Transverse colon (tissue), 4 donors: ENCODE measurements around the gene GNRHR. TPM values are rescaled to one million over a fixed set of nuclear protein-coding genes. Genes with fewer than 3 reads are reported as not detected.

ENCODE experiments used
- DNase-seq: peaks from one replicate; pipeline ENCODE4 v3.0.0-alpha.2; 2019
- H3K27ac ChIP-seq, 4 donors: fragments of 200-600 bp; sonication (generic); 2 replicates each; pipeline ENCODE4 v1.5.1; 2016 to 2018; ENCODE audit warnings: inconsistent platforms in 4 of 4
- H3K27me3 ChIP-seq: fragments of 200-600 bp; sonication (generic); 2 replicates; pipeline ENCODE4 v1.5.1; 2017; ENCODE audit warnings: inconsistent platforms
- H3K36me3 ChIP-seq, 4 donors: fragments of 200-600 bp; sonication (generic); 2 replicates each; pipeline ENCODE4 v1.5.1; 2017 to 2019; ENCODE audit warnings: inconsistent platforms in 4 of 4
- H3K4me1 ChIP-seq, 4 donors: fragments of 200-600 bp; sonication (generic); 2 replicates each; pipeline ENCODE4 v1.5.1; 2017 to 2020; ENCODE audit warnings: inconsistent platforms in 4 of 4
- H3K4me3 ChIP-seq, 4 donors: fragments of 200-600 bp; sonication (generic); 1 replicate in 1 of 4; 2 replicates in 3 of 4; pipeline versions ENCODE4 v1.5.1 to v1.6.1; 2017 to 2019; ENCODE audit warnings: inconsistent platforms in 4 of 4
- H3K9me3 ChIP-seq, 2 donors: fragments of 200-600 bp; sonication (generic); 2 replicates each; pipeline ENCODE4 v1.5.1; 2017 to 2019; ENCODE audit warnings: inconsistent platforms in 2 of 2
- EP300 ChIP-seq: sonication (generic); formaldehyde crosslinking; IDR thresholded peaks from one replicate; pipeline ENCODE4 v1.6.1; 2017; ENCODE audit warnings: antibody characterized with exemption, low read depth
- POLR2A ChIP-seq: fragments of 450-650 bp; IDR thresholded peaks from one replicate; pipeline ENCODE4 v1.6.1; 2016; ENCODE audit warnings: antibody characterized with exemption, mild to moderate bottlenecking, moderate library complexity
- POLR2AphosphoS5 ChIP-seq, 3 donors: sonication (generic); formaldehyde crosslinking; IDR thresholded peaks; one replicate each; pipeline ENCODE4 v1.6.1; 2016; ENCODE audit warnings: antibody characterized with exemption in 3 of 3
- WGBS, 2 donors: methylation state at CpG; one replicate each; pipeline ENCODE4 v1.1.5; 2018; ENCODE audit warnings: low coverage in 1 of 2; 5-methylcytosine and 5-hydroxymethylcytosine counted together
- in situ Hi-C, 4 donors: fragments of 200-750 bp; cut with MboI; loops; one replicate each; pipeline versions ENCODE4 v1.15.0 to v1.15.1; 2017; ENCODE audit warnings: low sequenced_read_pairs in 3 of 4, low pct_ligation_motif_present in 1 of 4, low pct_unique_long_range_greater_than_20kb in 1 of 4
- intact Hi-C: fragments of 100-400 bp; cut with DNase I; formaldehyde crosslinking; loops from one replicate; pipeline ENCODE4 v1.15.1; 2023; ENCODE audit warnings: low total_unique reads
- total RNA-seq, 4 donors: library from RNA; depleted of rRNA; stranded (reverse); fragments of >200 nt; gene quantifications; one replicate each; pipeline ENCODE4 v1.1.0, GENCODE V29; 2016
- TF ChIP-seq, protein P1 (sequence below), 5 experiments: fragments of 200-600 bp in 3 of 5; fragments of 450-650 bp in 2 of 5; sonication (generic) in 3 of 5; IDR thresholded peaks; 1 replicate in 2 of 5; 2 replicates in 3 of 5; pipeline ENCODE4 v1.5.1; 2016 to 2017; ENCODE audit warnings: antibody characterized with exemption in 5 of 5, inconsistent platforms in 3 of 5, mild to moderate bottlenecking in 2 of 5, moderate library complexity in 1 of 5

The GNRHR gene
- total RNA-seq, 4 donors from 2014 or later = not detected

DNA sequence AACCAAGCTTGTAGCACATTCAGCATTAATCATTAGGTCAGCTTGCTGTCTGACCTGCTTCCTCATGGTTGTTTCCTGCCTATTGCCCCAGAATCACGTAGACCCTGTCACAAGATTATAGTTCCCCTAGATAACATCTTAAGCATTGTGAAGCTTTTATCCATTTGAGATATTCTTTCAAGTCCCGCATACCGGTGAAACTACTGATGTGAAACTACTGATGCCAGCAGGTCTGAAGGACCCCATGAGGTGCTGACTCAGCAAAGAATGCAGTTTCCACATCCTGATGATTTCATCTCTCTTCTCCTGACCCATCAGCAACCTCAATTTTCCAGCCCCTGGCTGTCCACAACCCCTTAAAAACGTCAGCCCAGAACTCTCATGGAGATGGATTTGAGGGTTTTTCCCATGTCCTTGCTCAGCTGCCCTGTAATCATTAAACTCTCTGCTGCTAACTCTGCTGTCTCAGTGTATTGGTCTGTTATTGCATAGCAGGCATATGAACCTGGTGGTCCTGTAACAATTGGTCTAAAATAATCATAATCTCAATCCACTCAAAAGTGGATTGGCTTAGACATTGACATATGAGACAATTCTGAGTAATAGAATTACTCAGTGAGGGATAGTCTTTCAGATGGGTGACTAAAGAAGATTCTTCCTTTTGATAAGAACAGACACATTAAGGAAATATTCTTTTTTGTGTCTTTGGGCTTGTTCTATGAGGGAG is 26.9 kb downstream of the GNRHR start:
- DNase-seq = no peak
- WGBS, 2 donors = 73 to 74% methylated on average over 4 of the region's 4 CpGs
- Histone ChIP-seq H3K36me3 (no peaks in the 10 kb centered on the region), H3K9me3 (no peaks in the 10 kb centered on the region), H3K4me1 (no peaks in the 10 kb centered on the region), H3K4me3 (no peak overlapping the region), H3K27me3 (no peaks in the 10 kb centered on the region), H3K27ac (no peak overlapping the region)
- in situ Hi-C loops = no loop called here
- TF ChIP-seq POLR2A = no peak
- TF ChIP-seq, protein P1, sequence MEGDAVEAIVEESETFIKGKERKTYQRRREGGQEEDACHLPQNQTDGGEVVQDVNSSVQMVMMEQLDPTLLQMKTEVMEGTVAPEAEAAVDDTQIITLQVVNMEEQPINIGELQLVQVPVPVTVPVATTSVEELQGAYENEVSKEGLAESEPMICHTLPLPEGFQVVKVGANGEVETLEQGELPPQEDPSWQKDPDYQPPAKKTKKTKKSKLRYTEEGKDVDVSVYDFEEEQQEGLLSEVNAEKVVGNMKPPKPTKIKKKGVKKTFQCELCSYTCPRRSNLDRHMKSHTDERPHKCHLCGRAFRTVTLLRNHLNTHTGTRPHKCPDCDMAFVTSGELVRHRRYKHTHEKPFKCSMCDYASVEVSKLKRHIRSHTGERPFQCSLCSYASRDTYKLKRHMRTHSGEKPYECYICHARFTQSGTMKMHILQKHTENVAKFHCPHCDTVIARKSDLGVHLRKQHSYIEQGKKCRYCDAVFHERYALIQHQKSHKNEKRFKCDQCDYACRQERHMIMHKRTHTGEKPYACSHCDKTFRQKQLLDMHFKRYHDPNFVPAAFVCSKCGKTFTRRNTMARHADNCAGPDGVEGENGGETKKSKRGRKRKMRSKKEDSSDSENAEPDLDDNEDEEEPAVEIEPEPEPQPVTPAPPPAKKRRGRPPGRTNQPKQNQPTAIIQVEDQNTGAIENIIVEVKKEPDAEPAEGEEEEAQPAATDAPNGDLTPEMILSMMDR (IDR thresholded peaks at IDR 0.05) = no peak
- no peak for TF ChIP-seq POLR2AphosphoS5 (IDR thresholded peaks at IDR 0.05)
- TF ChIP-seq EP300 = no peak
- intact Hi-C loops = loop anchor here (5.0 kb wide), 1 partner anchor 370 kb away; no protein-coding TSS in a partner anchor

DNA sequence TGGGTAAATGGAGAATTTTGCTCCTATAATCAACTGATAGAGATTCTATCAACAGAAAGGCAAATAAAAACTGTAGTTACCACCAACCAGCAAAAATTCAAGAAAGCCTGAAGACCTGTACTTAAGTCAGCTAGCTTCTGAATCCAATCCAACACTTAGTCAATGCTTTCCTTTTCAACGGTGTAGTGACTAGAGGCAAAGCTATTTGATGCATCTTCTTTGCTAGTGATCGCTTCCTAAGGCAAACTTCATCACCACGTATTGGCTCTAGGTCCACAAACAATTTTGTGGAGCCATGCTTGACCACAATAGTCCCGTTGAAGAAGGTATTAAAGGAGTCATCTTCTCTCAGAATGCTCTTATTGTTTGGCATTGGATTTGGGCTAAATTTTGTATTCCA is 28.2 kb downstream of the GNRHR start:
- Histone ChIP-seq H3K4me3 (no peak overlapping the region), H3K4me1 (no peaks in the 10 kb centered on the region), H3K27ac (no peak overlapping the region), H3K36me3 (no peaks in the 10 kb centered on the region), H3K9me3 (no peaks in the 10 kb centered on the region), H3K27me3 (no peaks in the 10 kb centered on the region)
- TF ChIP-seq POLR2AphosphoS5 (IDR thresholded peaks at IDR 0.05) = no peak
- TF ChIP-seq, protein P1 (IDR thresholded peaks at IDR 0.05) = no peak
- TF ChIP-seq EP300 = no peak
- no peak for TF ChIP-seq POLR2A
- intact Hi-C loops = loop anchor here (5.0 kb wide), 1 partner anchor 369 kb away; no protein-coding TSS in a partner anchor
- 86 to 100% methylated on average over 1 to 4 of the region's 4 CpGs for WGBS, 2 donors
- DNase-seq = no peak
- in situ Hi-C loops = no loop called here

DNA sequence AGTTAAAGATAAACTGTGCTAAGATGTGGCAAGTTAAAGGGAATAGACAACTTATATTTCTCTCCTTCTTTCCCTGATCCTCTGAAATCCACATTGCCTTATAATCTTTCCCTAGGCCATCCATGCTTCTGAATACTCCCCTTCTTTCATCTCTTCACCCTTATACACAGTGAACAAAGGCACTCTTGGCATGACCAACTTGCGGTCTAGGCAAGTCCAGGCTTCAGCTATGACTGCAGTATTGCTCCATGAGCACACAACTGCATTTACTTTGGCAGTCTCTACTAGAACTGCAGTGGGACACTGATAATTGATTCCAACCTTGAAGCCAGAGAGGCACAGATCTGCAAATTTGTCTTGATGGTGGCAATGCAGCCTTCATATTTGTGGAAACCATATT is 29.1 kb downstream of the GNRHR start:
- Histone ChIP-seq H3K4me3 (no peak overlapping the region), H3K9me3 (no peaks in the 10 kb centered on the region), H3K27ac (no peak overlapping the region), H3K4me1 (no peaks in the 10 kb centered on the region), H3K36me3 (no peaks in the 10 kb centered on the region), H3K27me3 (no peaks in the 10 kb centered on the region)
- 94 to 100% methylated on average over 1 of the region's 1 CpG for WGBS, 2 donors
- TF ChIP-seq POLR2A (no peak), EP300 (no peak), POLR2AphosphoS5 (IDR thresholded peaks at IDR 0.05) (no peak)
- TF ChIP-seq, protein P1 (IDR thresholded peaks at IDR 0.05) = no peak
- intact Hi-C loops = loop anchor here (5.0 kb wide), 1 partner anchor 368 kb away; no protein-coding TSS in a partner anchor
- in situ Hi-C loops = no loop called here
- DNase-seq = no peak

DNA sequence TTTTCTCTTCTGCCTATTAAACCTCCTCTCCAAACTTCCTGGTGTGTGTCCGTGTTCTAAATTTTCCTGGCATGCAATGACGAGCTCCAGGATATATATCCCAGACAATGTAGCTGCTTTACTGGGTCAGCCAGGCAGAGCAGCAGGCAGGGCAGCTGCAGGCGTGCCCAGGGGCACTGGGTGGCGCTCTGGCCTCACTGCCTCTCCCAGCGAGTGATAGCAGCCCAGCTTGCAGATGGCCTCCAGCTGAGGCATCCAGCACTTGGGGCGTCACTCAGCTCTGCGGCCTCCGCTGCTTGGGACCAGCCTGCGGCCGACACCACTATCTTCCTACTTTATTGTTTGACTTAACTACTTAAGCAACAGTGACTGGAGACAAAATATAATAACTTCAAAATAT is 30.2 kb downstream of the GNRHR start:
- no peaks in the 10 kb centered on the region for H3K9me3 ChIP-seq
- no peak for TF ChIP-seq EP300
- TF ChIP-seq POLR2AphosphoS5 (IDR thresholded peaks at IDR 0.05) = no peak
- no peak for TF ChIP-seq POLR2A
- TF ChIP-seq, protein P1 (IDR thresholded peaks at IDR 0.05) = no peak
- H3K27me3 ChIP-seq = no peaks in the 10 kb centered on the region
- WGBS, 2 donors = 89 to 96% methylated on average over 9 to 10 of the region's 10 CpGs
- in situ Hi-C loops = no loop called here
- H3K27ac ChIP-seq = no peak overlapping the region
- H3K4me1 ChIP-seq = no peaks in the 10 kb centered on the region
- H3K4me3 ChIP-seq = no peak overlapping the region
- no peak for DNase-seq
- intact Hi-C loops = no loop called here
- H3K36me3 ChIP-seq = no peaks in the 10 kb centered on the region
